Rectal smooth muscle tissue (tissue), 1 donor: ENCODE measurements around the gene THSD7A.

Experiments used
- H3K27ac ChIP-seq: one replicate; pipeline ENCODE4 v1.7.0; 2013; ENCODE audit warnings: low read depth, low read length, inconsistent platforms
- H3K27me3 ChIP-seq: one replicate; pipeline ENCODE4 v1.7.0; 2013; ENCODE audit warnings: low read length; ENCODE audit not compliant: control insufficient read depth, insufficient read depth
- H3K36me3 ChIP-seq: one replicate; pipeline ENCODE4 v1.7.0; 2013; ENCODE audit warnings: low read length; ENCODE audit not compliant: control insufficient read depth, insufficient read depth
- H3K4me1 ChIP-seq: one replicate; pipeline ENCODE4 v1.7.0; 2013; ENCODE audit warnings: low read length; ENCODE audit not compliant: control insufficient read depth, insufficient read depth
- H3K4me3 ChIP-seq: one replicate; pipeline ENCODE4 v1.7.0; 2013; ENCODE audit warnings: low read length
- H3K9ac ChIP-seq: one replicate; pipeline ENCODE4 v1.7.0; 2013; ENCODE audit warnings: low read length

The THSD7A gene

DNA sequence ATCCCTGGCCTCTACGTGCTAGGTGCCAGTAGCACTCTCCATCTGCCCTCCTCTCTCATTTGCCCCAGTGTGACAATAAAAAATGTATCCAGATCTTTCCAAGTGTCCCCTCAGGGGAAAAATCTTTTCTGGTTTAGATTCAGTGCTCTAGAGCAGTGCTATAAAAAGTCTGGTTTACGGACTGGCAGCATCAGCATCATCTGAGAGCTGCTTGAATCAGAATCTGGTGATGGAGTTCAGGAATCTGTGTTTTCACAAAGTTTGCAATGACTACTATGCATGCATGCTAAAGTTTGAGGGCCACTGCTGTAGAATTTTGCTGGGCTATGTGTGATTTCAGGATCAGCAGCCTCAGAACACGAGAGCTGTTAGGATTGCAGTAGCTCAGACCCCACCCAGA, 501.8 kb downstream of the THSD7A start:
- Histone ChIP-seq H3K9ac (no peak overlapping the region), H3K27ac (no peak overlapping the region), H3K36me3 (no peaks in the 10 kb centered on the region), H3K27me3 (no peaks in the 10 kb centered on the region), H3K4me3 (no peak overlapping the region), H3K4me1 (no peaks in the 10 kb centered on the region)

DNA sequence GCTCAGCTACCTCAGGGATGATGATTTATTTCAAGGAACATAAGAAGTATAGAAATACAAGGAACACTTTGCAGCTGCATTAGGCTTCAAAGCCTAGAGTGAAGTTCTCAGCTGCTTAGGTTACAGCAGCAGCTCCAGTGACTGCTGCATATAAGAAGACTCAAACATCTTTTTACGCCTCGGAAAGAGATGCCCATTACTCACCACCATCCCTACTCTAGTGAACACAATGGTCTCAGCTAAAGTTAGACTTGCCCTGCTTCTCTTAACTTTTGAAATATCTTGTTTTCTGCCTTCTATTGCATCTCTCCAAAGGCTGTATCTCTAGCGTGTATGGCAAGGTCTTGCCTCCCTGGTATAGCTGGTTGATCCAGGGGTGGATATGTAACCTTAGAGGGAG, 502.4 kb downstream of the THSD7A start:
- no peak overlapping the region for H3K4me3 ChIP-seq
- H3K27ac ChIP-seq = no peak overlapping the region
- H3K4me1 ChIP-seq = no peaks in the 10 kb centered on the region
- no peak overlapping the region for H3K9ac ChIP-seq
- no peaks in the 10 kb centered on the region for H3K36me3 ChIP-seq
- H3K27me3 ChIP-seq = no peaks in the 10 kb centered on the region

DNA sequence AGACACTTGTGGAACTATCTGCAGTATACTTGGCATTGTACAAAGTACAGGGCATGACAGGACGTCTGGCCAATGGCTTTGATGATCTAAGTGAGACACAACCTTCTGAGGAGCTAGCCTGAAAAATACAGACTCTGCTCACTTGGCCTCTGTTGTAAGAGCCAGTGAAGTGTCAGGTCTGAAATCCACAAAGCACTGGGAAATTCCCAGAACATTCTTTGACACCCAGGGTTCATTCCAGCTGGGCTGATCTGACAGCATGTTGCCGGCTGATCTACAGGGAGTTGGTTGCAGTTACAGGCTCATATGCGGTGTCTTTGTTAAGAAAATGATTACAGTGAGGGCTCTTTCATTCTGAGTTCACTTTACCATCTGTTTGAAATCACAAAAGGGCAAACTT, 503.7 kb downstream of the THSD7A start:
- Histone ChIP-seq H3K4me1 (no peaks in the 10 kb centered on the region), H3K27me3 (no peaks in the 10 kb centered on the region), H3K4me3 (no peak overlapping the region), H3K9ac (no peak overlapping the region), H3K36me3 (no peaks in the 10 kb centered on the region), H3K27ac (no peak overlapping the region)

DNA sequence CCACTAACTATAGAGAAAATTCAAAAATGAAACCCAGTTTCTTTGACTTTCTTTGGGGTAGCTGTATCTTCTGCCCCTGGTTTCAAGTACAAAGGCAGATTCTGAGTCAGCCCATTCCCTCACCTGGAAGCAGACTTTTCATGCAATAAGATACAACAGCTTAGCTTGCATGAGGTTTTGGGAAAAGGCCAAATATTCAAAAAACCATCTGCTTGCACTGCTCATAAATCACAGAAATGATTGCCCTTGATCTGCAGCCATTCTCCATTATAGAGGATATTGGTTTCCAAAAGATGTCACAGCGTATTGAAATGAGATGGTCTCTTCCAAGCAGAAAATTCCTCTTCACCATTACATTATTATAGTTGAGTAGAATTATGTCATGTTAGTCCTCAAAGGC, 504.4 kb downstream of the THSD7A start:
- H3K36me3 ChIP-seq = no peaks in the 10 kb centered on the region
- no peak overlapping the region for H3K9ac ChIP-seq
- H3K27ac ChIP-seq = no peak overlapping the region
- no peaks in the 10 kb centered on the region for H3K27me3 ChIP-seq
- no peaks in the 10 kb centered on the region for H3K4me1 ChIP-seq
- H3K4me3 ChIP-seq = no peak overlapping the region
